GM12878 (cell line): ENCODE measurements around the gene CD72. TPM values are rescaled to one million over a fixed set of nuclear protein-coding genes. Genes with fewer than 3 reads are reported as not detected.

Source experiments
- GATAD2B ChIP-seq: fragments of 450-650 bp; conservative IDR thresholded peaks from 2 replicates; pipeline ENCODE4 v1.6.1; 2017; ENCODE audit warnings: low read depth, mild to moderate bottlenecking, moderate library complexity
- IRF5 ChIP-seq: fragments of 450-650 bp; IDR thresholded peaks from 2 replicates; pipeline ENCODE4 v1.6.1; 2017; ENCODE audit warnings: borderline replicate concordance
- MEF2B ChIP-seq: fragments of 450-650 bp; IDR thresholded peaks from 2 replicates; pipeline ENCODE4 v1.6.1; 2018; ENCODE audit warnings: mild to moderate bottlenecking, moderate library complexity; ENCODE audit not compliant: partially characterized antibody, poor library complexity, severe bottlenecking
- MYC ChIP-seq: IDR thresholded peaks from 2 replicates; pipeline ENCODE4 v1.6.1; 2011; ENCODE audit warnings: mild to moderate bottlenecking, low read length, moderate library complexity, inconsistent platforms; ENCODE audit not compliant: insufficient read depth, insufficient replicate concordance, insufficient read length, severe bottlenecking
- PML ChIP-seq: IDR thresholded peaks from 2 replicates; pipeline ENCODE4 v1.6.1; 2012; ENCODE audit warnings: low read length, inconsistent platforms
- STAT1 ChIP-seq: fragments of 450-650 bp; conservative IDR thresholded peaks from 2 replicates; pipeline ENCODE4 v1.6.1; 2014; ENCODE audit warnings: antibody characterized with exemption, mild to moderate bottlenecking
- TCF12 ChIP-seq: IDR thresholded peaks from 2 replicates; pipeline ENCODE4 v1.6.1; 2011; ENCODE audit warnings: low read depth, mild to moderate bottlenecking, low read length
- TCF3 ChIP-seq: IDR thresholded peaks from 2 replicates; pipeline ENCODE4 v1.6.1; 2012; ENCODE audit warnings: low read depth, mild to moderate bottlenecking, low read length, borderline replicate concordance; ENCODE audit not compliant: insufficient read depth
- polyA plus RNA-seq, 11 experiments: library from polyadenylated mRNA; depleted of rRNA in 4 of 11; unstranded in 6 of 11; stranded (reverse) in 5 of 11; fragments of >200 nt; fragmentation: Nextera tagmentation in 4 of 11; fragmentation: Illumina TruSeq in 1 of 11; extraction: Ambion mirVana in 4 of 11; extraction: Trizol in 1 of 11; gene quantifications; 1 replicate in 1 of 11; 2 replicates in 10 of 11; pipeline versions ENCODE4 v1.2.1 to v1.2.3, GENCODE V29; 2011 to 2016; ENCODE audit warnings: inconsistent platforms in 2 of 11, missing spikeins in 2 of 11, low read depth in 1 of 11
- total RNA-seq, 4 experiments: library from RNA; depleted of rRNA in 3 of 4; stranded (reverse); fragments of >200 nt in 3 of 4; fragmentation: Illumina TruSeq in 1 of 4; extraction: Trizol in 1 of 4; gene quantifications; 2 replicates each; pipeline versions ENCODE4 v1.2.1 to v1.2.3, GENCODE V29; 2013 to 2021
- TF ChIP-seq, protein P1 (sequence below): fragments of 450-650 bp; IDR thresholded peaks from 2 replicates; pipeline ENCODE4 v1.6.1; 2017; ENCODE audit warnings: mild to moderate bottlenecking, moderate library complexity
- TF ChIP-seq, protein P2 (sequence below): fragments of 450-650 bp; formaldehyde crosslinking; IDR thresholded peaks from 2 replicates; pipeline ENCODE4 v1.5.0; 2022; ENCODE audit warnings: mild to moderate bottlenecking, missing genetic modification characterization

Gene CD72
- total and polyA plus RNA-seq, 10 of the 15 experiments (the other 5 are each of a cell fraction or from before 2014, with no cell fraction given): 2.1 to 14.2 (median 4.4) TPM

- TF ChIP-seq IRF5 (no peak), TCF12 (0 out of 2 replicates have a peak, but pooled peaks have one; percentile 3), GATAD2B (peak; percentile 50; the same call in 1 of the 2 replicates), MYC (no peak), STAT1 (no peak), PML (no peak), MEF2B (peak; percentile 62), TCF3 (0 out of 2 replicates have a peak, but pooled peaks have one; percentile 10)
- TF ChIP-seq, protein P1, sequence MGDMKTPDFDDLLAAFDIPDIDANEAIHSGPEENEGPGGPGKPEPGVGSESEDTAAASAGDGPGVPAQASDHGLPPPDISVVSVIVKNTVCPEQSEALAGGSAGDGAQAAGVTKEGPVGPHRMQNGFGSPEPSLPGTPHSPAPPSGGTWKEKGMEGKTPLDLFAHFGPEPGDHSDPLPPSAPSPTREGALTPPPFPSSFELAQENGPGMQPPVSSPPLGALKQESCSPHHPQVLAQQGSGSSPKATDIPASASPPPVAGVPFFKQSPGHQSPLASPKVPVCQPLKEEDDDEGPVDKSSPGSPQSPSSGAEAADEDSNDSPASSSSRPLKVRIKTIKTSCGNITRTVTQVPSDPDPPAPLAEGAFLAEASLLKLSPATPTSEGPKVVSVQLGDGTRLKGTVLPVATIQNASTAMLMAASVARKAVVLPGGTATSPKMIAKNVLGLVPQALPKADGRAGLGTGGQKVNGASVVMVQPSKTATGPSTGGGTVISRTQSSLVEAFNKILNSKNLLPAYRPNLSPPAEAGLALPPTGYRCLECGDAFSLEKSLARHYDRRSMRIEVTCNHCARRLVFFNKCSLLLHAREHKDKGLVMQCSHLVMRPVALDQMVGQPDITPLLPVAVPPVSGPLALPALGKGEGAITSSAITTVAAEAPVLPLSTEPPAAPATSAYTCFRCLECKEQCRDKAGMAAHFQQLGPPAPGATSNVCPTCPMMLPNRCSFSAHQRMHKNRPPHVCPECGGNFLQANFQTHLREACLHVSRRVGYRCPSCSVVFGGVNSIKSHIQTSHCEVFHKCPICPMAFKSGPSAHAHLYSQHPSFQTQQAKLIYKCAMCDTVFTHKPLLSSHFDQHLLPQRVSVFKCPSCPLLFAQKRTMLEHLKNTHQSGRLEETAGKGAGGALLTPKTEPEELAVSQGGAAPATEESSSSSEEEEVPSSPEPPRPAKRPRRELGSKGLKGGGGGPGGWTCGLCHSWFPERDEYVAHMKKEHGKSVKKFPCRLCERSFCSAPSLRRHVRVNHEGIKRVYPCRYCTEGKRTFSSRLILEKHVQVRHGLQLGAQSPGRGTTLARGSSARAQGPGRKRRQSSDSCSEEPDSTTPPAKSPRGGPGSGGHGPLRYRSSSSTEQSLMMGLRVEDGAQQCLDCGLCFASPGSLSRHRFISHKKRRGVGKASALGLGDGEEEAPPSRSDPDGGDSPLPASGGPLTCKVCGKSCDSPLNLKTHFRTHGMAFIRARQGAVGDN: peak; percentile 76
- TF ChIP-seq, protein P2, sequence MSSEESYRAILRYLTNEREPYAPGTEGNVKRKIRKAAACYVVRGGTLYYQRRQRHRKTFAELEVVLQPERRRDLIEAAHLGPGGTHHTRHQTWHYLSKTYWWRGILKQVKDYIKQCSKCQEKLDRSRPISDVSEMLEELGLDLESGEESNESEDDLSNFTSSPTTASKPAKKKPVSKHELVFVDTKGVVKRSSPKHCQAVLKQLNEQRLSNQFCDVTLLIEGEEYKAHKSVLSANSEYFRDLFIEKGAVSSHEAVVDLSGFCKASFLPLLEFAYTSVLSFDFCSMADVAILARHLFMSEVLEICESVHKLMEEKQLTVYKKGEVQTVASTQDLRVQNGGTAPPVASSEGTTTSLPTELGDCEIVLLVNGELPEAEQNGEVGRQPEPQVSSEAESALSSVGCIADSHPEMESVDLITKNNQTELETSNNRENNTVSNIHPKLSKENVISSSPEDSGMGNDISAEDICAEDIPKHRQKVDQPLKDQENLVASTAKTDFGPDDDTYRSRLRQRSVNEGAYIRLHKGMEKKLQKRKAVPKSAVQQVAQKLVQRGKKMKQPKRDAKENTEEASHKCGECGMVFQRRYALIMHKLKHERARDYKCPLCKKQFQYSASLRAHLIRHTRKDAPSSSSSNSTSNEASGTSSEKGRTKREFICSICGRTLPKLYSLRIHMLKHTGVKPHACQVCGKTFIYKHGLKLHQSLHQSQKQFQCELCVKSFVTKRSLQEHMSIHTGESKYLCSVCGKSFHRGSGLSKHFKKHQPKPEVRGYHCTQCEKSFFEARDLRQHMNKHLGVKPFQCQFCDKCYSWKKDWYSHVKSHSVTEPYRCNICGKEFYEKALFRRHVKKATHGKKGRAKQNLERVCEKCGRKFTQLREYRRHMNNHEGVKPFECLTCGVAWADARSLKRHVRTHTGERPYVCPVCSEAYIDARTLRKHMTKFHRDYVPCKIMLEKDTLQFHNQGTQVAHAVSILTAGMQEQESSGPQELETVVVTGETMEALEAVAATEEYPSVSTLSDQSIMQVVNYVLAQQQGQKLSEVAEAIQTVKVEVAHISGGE: no peak
These were observed 32.3 kb upstream of the CD72 start, which contains the start of gene SIT1 (continued) for GRCh38 chr9:35650341-35651158.
